Cardiac muscle cell (in vitro differentiated cells and primary cell): Measurements from ENCODE around the gene CORO6. TPM values are rescaled to one million over a fixed set of nuclear protein-coding genes. Genes with fewer than 3 reads are reported as not detected.

Experiments used
- DNase-seq, 2 donors: peaks; one replicate each; pipeline versions ENCODE4 v3.0.0 to v3.0.0-alpha.2; 2010 to 2017; ENCODE audit warnings: low read depth in 1 of 2, low spot score in 1 of 2
- H3K27ac ChIP-seq: fragments of 200-600 bp; sonication (generic); 2 replicates; pipeline ENCODE4 v1.5.1; 2016
- H3K27me3 ChIP-seq: fragments of 200-600 bp; sonication (generic); 2 replicates; pipeline ENCODE4 v1.6.0; 2016; ENCODE audit warnings: control low read depth
- H3K36me3 ChIP-seq: fragments of 200-600 bp; sonication (generic); 2 replicates; pipeline ENCODE4 v1.5.1; 2016; ENCODE audit warnings: control low read depth
- H3K4me1 ChIP-seq: fragments of 200-600 bp; sonication (generic); 2 replicates; pipeline ENCODE4 v1.8.1; 2017; ENCODE audit warnings: low read depth, mild to moderate bottlenecking, mixed run types
- H3K4me3 ChIP-seq: fragments of 200-600 bp; sonication (generic); 2 replicates; pipeline ENCODE4 v1.5.1; 2016; ENCODE audit warnings: mild to moderate bottlenecking
- H3K9me3 ChIP-seq: fragments of 200-600 bp; sonication (generic); 2 replicates; pipeline ENCODE4 v1.5.1; 2017; ENCODE audit warnings: low read depth, mild to moderate bottlenecking, control low read depth
- CTCF ChIP-seq: IDR thresholded peaks from 2 replicates; pipeline ENCODE4 v1.5.1; 2012; ENCODE audit warnings: low read depth, mild to moderate bottlenecking, low read length
- polyA plus RNA-seq: library from polyadenylated mRNA; unstranded; fragments of >200 nt; fragmentation: Nextera tagmentation; extraction: Ambion mirVana; gene quantifications from 2 replicates; pipeline ENCODE4 v1.2.1, GENCODE V29; 2016
- total RNA-seq: library from RNA; depleted of rRNA; stranded (reverse); fragments of >200 nt; gene quantifications from 2 replicates; pipeline ENCODE4 v1.2.3, GENCODE V29; 2016

CORO6 gene
- total and polyA plus RNA-seq, 2 experiments from 2014 or later, result 163 to 243 TPM

DNA sequence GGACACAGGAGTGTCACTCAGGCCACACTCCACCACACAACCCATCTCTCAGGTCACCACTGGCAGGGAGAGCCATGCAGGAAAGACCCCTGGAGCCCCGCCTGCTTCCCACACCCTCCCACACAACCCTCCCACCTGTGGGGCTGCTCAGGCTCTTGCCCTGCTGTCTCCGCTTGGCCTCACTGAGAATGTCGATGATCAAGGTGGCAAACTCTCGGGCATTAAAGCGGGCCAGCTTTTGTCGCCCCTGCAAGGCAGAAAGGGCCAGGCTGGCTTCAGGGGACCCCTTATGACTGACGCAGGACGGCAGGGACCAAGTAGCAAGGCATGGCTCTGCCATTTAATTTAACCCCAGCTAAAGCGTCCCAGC, 45.7 kb downstream of the CORO6 start:
- no peak for TF ChIP-seq CTCF
- peaks cover 10% of the 10 kb centered on the region for H3K36me3 ChIP-seq
- no peaks in the 10 kb centered on the region for H3K27me3 ChIP-seq
- DNase-seq, result no peak
- peaks cover 8% of the 10 kb centered on the region for H3K4me1 ChIP-seq
- no peak overlapping the region for H3K27ac ChIP-seq
- no peak overlapping the region for H3K4me3 ChIP-seq
- no peaks in the 10 kb centered on the region for H3K9me3 ChIP-seq

DNA sequence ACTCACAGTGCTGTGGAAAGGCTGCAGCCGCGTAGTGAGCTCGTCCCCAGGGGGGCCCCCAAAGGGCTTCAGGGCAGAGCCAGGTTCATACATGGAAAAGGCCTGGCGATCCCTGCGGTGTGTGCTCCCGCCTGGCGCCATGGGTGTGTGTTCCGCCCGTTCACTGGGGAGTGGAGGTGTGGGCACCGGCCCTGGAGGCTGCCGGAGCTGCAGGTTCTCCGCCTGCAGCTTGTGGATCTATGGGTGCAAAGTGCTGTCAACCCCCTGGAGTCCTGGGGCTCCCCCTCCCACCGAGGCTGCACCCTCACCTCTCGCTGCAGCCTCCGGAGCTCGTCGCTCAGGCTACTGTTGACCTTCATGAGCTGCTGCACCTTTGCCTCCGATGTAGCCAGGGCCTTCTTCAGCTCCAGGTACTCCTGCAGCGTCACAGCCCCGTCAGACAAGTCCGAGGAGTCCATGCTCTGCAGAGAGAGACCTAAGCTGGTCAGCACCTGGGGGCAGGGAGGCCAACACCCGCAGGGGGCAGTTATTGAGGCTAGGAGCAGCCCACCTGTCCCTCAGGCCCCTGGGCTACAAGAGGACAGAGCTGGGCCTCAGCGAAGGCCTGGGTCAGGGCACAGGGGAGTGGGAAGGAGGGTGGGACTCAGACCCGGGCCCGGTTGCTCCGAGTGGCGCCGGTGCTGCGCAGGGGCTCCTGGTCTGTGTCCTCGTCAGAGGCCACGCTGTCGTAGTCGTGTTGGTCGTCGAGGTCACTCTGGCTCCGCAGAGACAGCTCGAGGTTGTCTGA, 46.3 kb downstream of the CORO6 start:
- Histone ChIP-seq H3K4me1 (peaks cover 8% of the 10 kb centered on the region), H3K27ac (no peak overlapping the region), H3K9me3 (no peaks in the 10 kb centered on the region), H3K36me3 (peaks cover 10% of the 10 kb centered on the region), H3K4me3 (no peak overlapping the region), H3K27me3 (no peaks in the 10 kb centered on the region)
- DNase-seq, result no peak
- TF ChIP-seq CTCF, result no peak

DNA sequence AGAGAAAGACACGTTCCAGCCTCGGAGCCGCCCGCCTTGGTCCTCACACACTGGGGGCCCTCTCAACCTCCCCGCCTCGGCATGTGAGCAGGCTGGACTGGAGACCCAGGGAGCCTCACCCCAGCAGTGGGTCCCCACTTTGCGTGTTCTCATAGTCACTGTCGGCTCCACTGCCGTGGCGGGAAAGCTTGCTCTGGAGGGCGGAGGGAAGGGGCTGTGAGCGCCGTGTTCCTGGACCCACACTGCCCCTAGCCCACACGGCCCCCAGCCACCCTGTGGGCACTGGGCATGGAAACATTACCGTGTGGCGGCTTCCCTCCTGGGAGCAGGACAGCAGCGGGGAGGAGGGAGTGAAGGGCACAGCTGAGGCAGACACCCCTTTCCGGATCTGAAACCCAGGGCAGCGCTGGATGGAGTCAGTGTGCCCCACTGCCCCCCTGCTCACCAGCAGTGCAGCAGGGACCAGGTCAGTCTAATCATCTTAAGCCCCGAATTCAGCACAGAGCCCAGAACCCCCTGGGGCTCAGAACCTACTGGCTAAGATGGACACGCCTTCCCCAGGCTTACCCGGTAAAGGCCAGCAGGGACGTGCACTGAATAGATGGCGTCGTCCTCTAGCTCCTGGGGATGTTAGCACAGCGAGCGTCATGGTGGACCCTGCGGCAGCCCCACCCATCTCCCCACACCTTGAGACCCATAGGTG, 47.0 kb downstream of the CORO6 start:
- Histone ChIP-seq H3K4me3 (no peak overlapping the region), H3K27ac (no peak overlapping the region), H3K9me3 (no peaks in the 10 kb centered on the region), H3K27me3 (no peaks in the 10 kb centered on the region), H3K4me1 (peaks cover 8% of the 10 kb centered on the region), H3K36me3 (peaks cover 10% of the 10 kb centered on the region)
- no peak for TF ChIP-seq CTCF
- DNase-seq, result no peak

GRCh38 chr17:29574732-29575510, 47.8 kb downstream of the CORO6 start:
- Histone ChIP-seq H3K4me3 (no peak overlapping the region), H3K4me1 (peaks cover 8% of the 10 kb centered on the region), H3K27me3 (no peaks in the 10 kb centered on the region), H3K27ac (no peak overlapping the region), H3K9me3 (no peaks in the 10 kb centered on the region), H3K36me3 (peaks cover 10% of the 10 kb centered on the region)
- no peak for TF ChIP-seq CTCF
- DNase-seq, result no peak

- no peak for DNase-seq
- peaks cover 10% of the 10 kb centered on the region for H3K36me3 ChIP-seq
- TF ChIP-seq CTCF, result no peak
These were observed 48.6 kb downstream of the CORO6 start for GRCh38 chr17:29573871-29574731.

More at GRCh38 chr17:29573871-29574731, 48.6 kb downstream of the CORO6 start:
- Histone ChIP-seq H3K4me1 (peaks cover 13% of the 10 kb centered on the region), H3K27ac (no peak overlapping the region), H3K27me3 (no peaks in the 10 kb centered on the region), H3K4me3 (no peak overlapping the region), H3K9me3 (no peaks in the 10 kb centered on the region)
